Stimulated activated CD4-positive, alpha-beta T cell treated with anti-CD3 and anti-CD28 coated beads, Interleukin-15, amount 100 ng/mL, for 48 hours (primary cell): ENCODE results near the gene PLXNB3.
"Not testable (repeated sequence)": the region's sequence is repeated elsewhere in the genome, so short reads cannot be mapped to it uniquely, and the experiment has no call there.

Source experiments
- DNase-seq, 2 donors: peaks; one replicate each; pipeline ENCODE4 v3.0.0-alpha.2; 2020; ENCODE audit warnings: low read depth in 2 of 2

The PLXNB3 gene

DNA sequence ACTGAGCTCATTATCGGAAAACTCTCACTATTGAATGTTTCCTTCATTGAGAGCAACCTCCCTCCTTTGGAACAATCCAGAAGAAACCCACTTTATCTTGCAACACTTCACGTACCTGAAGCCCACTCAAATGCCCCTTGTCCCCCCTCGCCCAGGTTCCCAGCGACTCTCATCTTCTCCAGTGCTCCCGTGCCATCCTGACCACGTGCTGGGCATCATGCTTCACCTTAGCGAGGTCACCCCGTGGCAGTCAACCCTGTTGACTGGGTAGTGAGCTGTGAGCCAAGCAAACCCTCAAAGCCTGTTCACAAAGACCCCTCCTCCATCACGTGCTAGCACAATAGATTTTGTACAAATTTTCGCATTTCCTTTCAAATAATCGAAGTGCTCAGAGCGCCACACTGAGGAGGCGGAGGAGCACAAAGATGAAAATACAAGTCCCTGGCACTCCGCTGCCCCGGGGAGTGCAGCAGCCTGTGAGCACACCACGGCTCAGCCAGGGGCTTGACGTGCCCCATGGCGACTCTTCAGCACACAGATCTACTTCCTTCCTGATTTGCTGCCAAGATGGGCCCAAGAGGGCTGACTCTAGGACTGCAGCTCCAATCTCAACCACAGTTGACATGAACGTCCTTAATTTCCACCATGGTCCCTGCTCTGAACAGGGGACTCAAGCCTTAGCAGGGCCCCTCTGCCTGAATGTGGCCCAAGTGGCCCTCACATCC, 50.7 kb downstream of the PLXNB3 start:
- DNase-seq: no peak

- DNase-seq: peak in 1 of 2 donors; percentile 18
Observed at GRCh38 chrX:153816831-153817690, 53.0 kb downstream of the PLXNB3 start.

DNA sequence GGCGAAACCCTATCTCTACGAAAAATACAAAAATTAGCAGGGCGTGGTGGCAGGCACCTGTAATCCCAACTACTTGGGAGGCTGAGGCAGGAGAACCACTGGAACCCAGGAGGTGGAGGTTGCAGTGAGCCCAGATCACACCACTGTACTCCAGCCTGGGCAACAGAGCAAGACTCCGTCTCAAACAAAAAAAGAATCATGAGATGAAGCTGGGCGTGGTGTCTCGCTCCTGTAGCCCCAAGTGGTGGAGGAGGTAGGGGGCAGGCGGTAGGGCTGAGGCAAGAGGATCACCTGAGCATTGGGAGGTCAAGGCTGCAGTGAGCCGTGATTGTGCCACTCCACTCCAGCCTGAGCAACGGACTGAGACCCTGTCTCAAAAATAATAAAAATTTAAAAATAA, 54.0 kb downstream of the PLXNB3 start:
- not testable (repeated sequence) for DNase-seq

GRCh38 chrX:153818571-153819383, 54.7 kb downstream of the PLXNB3 start:
- peak in 1 of 2 donors; percentile 39 for DNase-seq

DNA sequence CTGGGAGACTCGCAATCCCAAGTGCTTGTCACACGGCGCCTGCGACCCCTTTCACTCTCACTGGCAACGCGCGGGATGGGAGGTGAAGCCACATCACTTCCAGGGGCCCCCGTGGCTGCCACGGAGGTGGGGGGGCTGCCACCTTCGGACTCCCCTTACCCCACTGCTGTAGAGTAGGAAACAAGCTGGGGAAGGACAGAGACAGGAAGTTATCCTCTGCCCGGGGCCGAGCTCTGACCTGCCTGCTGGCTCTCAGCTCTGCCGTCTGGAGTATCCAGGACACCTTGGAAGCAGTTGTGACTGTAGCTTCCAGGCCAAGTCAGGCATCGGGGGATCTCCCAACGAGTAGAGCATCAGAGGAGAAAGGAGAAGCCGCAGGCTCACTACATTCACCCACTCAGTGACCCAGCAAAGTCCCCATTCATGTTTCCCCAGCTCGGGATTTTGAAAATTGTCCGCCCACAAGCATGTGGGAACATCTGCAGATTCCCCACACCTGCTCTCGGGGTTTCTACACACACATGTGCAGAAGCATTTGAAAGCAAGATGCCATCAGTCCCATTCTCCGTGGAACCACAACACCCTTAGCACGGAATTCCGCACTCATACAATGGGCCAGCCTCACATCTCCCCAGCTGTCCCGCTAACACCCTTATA, 55.5 kb downstream of the PLXNB3 start:
- no peak for DNase-seq

GRCh38 chrX:153820601-153821000, 56.6 kb downstream of the PLXNB3 start:
- no peak for DNase-seq

- no peak for DNase-seq
Observed at GRCh38 chrX:153821066-153821465, 57.0 kb downstream of the PLXNB3 start.

DNA sequence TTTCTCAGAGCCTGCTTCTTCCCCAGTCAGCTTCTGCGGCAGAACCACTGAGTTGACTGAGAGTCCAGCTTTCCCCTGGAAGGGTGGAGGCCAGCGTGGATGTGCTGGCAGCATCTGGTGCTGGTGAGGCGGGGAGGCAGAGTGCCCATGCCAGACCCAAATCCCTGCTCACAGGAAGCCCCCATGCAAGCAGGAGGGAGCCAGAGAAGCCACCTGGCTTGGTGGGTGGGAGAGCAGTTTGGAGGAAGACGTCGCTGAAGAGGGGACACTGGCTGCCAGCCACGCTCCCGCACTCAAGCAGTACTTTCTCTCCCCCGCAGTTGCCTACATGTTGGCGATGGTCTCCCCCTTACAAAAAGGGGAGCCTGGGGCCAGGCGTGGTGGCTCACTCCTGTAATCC, 60.3 kb downstream of the PLXNB3 start:
- DNase-seq: no peak

GRCh38 chrX:153825042-153825441, 61.0 kb downstream of the PLXNB3 start:
- DNase-seq: no peak
